Activated CD8-positive, alpha-beta memory T cell treated with anti-CD3 and anti-CD28 coated beads, Interleukin-2, amount 50 U/mL, for 1 hour (primary cell): ENCODE data around the gene IRAG1.

ENCODE experiments used
- DNase-seq: peaks from one replicate; pipeline ENCODE4 v3.0.0-alpha.2; 2020; ENCODE audit errors: extremely low read depth

Gene IRAG1, protein sequence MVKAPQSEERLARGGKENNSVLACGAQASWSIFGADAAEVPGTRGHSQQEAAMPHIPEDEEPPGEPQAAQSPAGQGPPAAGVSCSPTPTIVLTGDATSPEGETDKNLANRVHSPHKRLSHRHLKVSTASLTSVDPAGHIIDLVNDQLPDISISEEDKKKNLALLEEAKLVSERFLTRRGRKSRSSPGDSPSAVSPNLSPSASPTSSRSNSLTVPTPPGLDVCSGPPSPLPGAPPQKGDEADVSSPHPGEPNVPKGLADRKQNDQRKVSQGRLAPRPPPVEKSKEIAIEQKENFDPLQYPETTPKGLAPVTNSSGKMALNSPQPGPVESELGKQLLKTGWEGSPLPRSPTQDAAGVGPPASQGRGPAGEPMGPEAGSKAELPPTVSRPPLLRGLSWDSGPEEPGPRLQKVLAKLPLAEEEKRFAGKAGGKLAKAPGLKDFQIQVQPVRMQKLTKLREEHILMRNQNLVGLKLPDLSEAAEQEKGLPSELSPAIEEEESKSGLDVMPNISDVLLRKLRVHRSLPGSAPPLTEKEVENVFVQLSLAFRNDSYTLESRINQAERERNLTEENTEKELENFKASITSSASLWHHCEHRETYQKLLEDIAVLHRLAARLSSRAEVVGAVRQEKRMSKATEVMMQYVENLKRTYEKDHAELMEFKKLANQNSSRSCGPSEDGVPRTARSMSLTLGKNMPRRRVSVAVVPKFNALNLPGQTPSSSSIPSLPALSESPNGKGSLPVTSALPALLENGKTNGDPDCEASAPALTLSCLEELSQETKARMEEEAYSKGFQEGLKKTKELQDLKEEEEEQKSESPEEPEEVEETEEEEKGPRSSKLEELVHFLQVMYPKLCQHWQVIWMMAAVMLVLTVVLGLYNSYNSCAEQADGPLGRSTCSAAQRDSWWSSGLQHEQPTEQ

DNA sequence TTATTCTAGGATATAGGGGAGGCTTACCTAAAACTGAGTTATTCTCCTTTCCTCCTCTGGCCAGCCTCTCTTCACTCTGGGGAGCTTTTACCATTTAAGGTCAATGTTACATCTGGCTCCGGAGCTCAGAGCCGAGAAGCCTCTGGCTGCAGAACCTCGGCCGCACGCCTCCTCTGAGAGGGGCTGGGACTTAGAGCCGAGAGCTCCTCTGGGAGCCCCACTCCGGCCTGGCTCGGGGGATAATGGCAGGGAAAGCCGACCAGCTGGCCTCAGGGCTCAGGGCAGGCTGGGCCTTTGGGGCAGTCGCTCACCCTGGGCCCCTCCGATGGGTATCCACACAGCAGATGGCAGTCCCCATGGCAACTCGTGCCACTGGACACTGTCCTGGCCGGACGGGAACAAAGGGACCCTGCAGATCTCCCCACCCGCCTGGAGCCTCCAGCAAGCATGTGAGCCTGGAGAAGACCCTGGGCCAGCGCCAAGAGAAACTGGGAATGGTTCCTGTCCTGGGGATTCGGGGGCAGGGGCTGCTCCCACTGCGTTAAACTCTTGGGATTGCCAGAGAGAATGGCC, at the start of gene IRAG1:
Gene IRAG1 (minus strand): TSS at position 247 of the 573 bp plus-strand sequence. CDS start 153 bp downstream, at position 94.
- DNase-seq = no peak

DNA sequence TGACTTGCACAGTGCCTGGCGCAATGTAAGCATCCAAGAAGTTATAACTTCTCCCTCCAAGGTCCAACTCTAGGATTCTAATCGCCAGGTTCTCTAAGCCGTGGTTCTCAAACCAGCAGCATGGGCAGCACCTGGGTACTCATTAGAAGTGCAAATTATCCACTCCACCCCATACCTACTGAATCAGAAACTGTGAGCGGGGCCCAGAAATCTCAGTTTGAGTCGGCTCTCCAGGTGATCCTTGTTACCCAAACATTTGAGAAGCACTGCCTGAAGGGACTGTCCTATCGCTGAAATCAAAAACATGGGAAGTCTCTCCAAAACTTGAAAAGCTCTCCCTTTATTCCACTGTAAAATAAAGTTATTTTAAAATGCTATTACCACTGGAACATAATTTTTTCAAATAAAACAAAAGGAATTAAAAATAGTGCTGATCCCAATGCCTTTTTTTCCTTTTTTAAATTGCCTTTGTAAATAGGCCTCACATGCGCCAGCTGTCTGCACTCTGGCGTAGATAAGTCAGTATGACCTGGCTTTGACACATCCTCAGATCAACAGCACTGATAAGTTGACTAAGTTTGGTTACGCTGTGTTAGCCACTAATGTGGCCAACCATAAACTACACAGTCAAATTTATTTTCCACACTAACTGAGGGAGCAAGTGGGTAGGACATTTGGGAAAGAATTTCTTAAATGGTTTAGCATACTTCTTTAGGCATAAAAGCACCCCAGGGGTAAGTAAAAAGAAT, 49.1 kb upstream of the IRAG1 start:
- DNase-seq = no peak

DNA sequence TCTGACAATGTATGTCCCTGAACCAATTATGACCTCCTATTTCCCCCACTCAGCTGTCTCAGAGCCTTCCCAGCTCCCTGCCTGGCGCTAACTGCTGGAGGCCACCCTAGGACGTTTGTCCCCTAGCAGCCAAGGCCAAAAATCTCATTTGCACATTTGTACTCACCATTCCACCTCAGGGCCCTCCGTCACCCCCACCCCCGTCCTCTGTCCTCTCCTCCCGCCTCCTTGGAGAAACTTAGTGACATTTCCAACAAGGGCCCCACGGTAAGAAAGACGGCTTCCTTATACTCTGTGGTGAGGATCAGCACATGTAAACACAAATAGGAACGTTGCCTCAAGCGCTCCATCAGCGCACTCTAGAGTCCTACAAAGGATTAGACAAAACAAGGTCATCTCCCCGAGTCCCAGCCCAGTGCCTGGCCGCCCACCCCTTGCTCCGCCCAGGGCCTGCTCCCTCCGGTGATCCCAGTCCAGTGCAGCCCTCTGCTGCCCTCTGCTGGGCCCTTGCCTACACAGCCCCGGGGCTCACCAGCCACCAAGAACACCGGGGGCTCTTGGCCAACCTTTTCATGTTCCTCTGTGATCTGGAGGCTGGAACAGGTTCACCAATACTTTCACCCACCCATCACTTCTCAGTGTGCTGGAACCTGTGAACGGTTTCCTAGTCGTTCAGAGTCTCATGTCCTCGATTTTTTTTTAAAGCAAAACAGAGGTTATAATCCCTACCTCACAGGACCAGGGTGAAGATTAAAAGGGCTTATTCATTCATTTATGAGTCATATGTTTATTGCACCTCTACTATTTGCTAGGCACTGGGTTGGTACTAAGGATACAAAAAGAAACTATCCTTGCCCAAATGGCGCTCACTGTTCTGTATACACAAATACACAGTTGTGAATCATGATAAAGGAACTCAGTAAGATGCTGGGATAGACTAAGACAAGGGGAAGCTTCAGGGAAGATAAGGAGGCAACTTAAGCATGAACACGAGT, 42.2 kb upstream of the IRAG1 start:
- peak; percentile 45 for DNase-seq

DNA sequence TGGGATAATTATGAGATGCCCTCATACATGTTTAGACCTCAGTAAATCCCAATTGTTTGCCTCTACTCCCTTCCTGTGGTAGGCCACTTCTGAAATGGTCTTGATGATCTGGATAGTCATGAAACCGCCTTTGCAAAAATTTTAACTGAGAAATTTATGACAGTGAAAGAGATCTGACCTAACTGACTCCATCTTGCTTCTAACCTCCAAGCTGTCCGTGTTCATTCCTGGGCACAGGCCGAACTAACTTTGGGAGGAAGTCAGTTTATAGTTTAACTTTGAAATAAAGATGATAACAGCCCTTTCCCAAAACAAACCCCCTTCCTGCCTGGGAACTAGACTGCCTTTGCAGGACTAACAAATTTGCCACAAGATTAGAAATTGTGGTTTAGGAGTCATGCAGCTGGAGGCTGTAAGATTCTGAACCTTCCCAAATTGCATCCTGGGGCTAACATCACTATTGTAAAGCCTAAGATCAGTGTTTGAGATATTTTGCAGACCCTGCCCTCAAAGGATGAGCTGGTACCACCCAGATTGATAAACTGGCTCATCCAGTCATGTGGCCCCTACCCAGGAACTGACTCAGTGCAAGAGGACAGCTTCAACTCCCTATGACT, 37.6 kb upstream of the IRAG1 start:
- DNase-seq = no peak

DNA sequence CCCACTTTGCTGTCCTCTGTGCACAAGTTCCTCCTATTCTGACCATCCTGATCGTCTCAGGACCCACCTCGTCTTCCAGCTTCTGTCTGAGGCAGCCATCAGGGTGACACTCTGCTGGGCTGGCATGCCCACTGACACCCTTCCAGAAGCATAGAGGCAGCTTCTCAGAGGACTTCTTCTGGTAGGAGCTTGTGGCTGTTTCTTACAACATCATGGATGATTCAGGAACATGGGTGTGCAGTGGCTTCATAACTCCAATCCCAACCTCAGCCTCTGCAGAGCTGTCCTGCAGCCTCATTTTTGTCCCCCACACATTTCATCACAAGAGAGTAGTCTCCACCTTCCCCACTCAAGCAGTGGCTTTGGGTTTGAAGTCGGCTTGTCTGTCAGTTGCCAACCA, 36.6 kb upstream of the IRAG1 start:
- DNase-seq = no peak

DNA sequence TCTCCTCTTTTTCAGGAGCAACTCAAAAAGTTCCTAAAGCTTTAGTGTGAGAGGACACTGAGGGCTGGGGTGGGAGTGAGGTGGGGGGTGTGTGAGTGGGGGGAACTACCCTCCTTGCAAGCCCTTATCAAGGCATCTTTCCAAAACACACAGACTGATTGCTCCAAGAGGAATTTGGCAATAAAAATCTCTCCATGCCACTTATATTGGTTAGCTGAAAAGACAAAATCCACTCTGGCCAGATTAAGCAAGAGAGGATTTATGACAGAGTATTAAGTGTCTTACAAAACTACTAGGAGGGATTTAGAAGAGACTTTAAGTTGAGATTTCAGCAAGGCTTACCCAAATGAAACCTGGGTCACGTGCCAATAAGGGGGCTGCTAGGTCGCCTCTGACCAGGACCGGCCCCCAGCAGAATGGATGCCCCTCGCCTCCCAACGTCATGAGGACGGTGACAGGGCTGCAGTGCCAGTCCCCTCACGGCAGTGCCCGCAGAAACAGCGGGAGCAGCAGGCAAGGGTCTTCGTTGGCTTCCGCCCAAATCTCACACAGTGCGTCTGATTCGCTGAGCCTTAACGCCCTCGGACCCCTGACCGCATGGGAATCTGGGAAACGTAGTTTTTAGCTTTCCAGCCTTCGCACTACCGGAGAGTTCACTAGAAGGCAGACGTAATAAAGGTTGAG, 35.4 kb upstream of the IRAG1 start:
- no peak for DNase-seq

DNA sequence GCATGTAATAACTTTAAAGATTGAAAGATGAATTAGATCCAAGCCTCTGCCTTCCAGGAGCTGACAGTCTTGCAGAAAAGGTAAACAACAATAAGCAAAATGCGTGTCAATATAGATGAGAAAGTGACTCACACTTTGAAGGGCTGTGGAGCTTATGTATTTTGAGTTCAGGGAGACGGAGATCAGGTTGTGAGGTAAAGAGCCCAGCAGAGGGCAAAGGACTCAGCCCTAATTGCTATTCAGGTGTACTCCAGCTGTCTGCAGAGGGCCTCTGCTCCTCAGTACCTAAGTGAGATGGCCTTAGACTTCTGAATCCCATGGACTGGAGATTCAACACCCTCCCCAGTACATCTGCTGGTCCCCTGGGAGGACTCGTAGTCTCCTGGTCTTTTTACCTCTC, 34.6 kb upstream of the IRAG1 start:
- no peak for DNase-seq

DNA sequence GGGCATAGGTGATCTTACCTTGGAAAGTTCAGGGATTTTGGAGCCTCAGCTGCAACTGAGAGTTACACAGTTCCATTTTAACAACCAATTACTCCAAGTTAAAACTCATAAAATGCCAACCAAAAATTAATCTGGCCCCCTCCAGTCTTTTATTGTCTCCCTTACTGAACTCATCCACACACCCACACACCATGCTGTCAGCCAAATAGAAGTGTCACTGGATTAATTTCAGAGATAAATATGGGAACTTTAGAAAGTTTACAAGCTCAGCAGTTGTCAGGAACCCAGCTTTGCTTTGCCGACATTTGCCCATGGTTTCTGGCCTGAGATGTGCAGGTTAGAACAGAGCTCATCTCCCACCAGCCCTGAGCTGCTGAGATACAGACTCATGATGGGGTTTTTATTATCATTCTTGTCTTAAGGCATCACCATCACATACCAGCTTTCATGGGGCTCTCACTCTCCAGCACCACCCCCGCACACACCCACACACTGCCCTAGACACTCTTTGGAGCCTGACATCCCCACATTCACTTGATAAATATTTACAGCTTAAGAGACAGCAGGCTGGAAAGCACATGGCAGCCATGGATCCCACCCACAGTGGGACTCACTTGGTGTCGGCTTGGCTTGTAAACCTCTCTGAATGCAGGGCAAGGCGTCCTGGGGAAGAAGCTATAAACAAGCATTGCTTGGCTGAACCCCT, 33.7 kb upstream of the IRAG1 start:
- no peak for DNase-seq

DNA sequence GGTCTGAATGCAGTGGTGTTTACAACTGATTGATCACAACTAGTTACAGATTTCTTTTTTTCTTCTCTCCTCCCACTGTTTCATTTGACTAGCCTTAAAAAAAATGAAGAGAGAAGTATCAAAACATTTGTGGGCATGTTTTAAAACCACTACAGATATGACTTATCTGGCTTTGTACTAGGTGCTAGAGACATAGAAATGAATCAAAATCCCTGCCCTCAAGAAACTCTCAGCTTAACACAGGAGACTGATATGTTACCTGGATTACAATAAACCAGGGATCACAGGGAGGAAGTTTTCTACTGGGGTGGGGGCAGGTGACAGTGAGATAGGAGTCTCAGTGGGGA, 32.3 kb upstream of the IRAG1 start:
- DNase-seq = no peak

DNA sequence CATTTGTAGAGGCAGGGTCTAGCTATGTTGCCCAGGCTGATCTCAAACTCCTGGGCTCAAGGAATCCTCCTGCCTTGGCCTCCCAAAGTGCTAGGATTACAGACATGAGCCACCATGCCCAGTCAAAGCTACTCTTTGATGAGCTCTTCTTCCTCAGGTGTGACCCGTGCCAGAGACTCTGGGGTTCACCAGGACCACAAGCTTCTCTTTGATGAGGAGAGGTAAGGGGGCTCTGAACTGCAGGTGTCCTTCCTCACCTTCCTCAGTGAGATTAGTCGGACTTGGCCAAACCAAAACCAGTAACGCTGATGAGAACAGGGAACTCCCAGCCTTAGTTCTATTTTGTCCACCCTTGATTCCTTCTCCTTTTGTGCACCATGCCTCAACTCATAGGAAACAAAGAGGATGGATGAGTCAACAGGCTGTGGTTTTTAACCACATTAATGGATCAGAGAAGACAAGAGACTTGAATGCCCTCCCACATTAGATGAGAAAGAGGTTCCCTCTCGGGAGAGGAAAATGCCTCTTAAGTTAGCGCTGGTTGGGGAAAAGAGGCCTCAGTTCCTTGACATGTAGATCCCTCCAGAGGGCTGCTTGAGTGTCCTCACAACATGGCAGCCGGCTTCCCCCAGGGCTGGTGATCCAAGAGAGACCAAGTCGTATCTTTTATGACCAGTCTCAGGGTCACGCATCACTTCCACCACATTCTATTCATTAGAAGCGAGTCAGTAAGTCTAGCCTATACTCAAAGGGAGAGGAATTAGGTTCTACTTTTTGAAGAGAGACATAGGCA, 31.8 kb upstream of the IRAG1 start:
- no peak for DNase-seq

DNA sequence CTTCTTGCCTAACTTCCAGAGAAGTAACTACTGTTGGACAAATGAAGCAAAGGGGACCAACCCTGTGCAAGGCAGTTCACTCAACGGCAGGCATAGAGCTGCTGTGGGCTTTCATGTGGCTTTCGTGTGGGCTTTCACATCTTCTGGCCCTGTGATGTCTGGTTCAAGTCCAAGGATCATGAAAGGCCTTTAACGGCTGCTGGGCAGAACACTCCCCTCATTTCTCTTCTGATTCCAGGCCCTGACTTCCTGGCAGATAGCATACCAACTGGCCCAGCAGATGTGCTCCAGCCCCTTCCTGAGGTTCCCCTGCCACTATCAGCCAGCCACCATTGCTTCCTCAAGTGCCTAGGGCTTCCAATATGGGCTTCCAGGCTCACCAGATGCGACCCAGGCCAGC, 28.8 kb upstream of the IRAG1 start:
- DNase-seq = no peak

DNA sequence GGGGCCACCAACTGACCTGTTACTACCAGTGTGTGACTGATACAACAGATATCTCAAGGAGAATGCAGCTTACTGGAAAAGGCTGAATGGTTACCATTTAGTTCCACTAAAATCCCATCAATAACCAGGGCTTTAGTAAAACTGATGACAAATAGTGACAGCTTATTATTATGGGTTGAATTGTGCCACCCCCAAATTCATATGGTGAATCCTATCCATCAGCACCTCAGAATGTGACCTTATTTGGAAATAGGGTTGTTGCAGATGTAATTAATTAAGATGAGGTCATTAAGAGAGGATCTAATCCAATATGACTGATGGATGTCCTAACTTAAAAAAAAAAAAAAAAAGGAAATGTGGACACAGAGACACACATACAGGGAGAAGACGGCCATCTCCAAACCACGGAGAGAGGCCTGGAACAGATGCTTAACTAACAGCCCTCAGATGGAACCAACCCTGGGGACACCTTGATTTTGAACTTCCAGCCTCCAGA, 27.4 kb upstream of the IRAG1 start:
- no peak for DNase-seq

DNA sequence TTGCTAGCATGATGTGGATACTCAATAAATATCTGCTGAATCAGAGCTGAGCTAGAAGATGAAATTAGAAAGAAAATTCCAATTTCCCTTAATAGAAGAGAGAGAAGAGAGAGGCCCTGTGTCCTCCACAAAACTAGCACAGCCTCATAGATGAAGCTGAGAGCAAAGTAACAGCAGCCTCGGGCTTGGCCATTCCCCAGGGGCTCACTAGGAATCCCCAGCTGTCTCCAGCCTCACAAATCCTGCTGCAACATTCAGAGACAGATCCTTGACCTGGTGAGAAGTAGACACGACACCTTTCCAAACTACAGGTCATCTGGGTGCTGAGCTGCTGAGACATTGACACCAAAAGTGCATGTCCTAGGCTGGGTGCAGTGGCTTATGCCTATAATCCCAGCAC, 26.1 kb upstream of the IRAG1 start:
- DNase-seq = no peak

DNA sequence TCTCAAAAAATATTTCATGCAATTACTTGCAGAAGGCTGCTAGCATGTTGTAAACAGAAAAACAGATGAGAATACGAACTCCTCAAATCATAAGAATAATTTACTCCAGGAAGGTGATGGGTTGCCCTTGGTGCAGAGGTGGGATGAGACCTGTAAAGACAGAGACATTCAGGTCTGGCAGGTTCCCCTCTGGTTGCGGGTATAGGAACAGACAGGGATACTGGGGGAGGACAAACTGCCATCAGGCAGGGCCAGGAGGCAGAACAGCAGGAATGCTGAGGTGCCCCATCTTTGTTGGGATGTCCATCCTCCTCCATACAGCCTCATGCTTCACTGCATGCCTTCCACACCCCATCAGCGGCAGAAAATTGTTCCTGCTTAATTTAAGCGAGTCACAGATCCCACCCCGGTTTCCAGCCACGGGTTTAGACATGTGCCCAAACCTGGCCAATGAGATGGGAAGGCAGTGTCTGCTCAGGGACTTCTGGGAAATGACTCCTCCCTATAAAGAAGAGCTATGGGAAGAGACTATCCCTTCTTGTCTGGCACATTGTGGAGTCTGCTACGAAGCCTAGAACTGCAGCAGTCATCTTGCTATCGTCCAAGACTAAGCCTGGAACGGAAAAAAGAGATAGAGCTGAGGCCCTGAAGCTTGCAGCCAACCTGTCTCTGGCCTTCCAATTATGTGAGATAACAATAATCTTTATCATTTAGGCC, 23.1 kb upstream of the IRAG1 start:
- DNase-seq = no peak

DNA sequence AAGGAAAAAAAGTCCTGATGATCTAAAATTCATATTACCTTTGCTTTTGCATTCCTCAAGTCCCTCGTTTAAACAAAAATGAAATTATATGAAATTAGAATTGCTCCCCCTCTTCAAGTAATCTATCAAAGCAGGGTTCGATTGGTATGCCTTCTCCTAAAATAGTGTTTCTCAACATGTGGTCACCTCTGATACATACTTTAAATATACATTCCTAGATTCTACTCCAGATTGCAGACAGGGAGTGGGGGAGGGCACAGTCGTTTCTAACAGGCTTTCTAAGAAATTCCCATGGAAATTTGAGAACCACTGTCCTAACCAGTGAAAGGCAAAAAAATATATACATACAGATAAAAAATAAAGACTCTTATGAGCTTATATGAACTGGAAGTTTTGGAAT, 22.6 kb upstream of the IRAG1 start:
- DNase-seq = no peak

DNA sequence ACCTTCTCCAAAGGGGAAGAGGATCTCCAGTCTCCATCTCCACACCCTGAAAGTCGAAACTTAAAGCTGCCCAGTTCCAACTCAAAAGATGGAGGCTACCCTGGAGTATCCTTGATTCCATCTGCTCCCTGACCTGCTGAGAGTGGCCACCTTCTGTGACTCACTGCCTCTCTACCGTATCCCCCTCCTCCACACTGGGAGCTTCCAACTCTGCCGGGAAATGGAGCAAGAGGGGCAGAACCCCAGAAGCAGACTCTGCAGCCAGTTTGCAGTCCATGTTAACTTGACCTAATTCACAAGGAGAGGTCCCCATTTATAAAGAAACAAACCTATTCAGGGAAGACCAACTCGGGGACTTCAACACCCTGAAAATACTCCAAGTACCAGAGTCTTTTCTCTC, 22.0 kb upstream of the IRAG1 start:
- DNase-seq = no peak

DNA sequence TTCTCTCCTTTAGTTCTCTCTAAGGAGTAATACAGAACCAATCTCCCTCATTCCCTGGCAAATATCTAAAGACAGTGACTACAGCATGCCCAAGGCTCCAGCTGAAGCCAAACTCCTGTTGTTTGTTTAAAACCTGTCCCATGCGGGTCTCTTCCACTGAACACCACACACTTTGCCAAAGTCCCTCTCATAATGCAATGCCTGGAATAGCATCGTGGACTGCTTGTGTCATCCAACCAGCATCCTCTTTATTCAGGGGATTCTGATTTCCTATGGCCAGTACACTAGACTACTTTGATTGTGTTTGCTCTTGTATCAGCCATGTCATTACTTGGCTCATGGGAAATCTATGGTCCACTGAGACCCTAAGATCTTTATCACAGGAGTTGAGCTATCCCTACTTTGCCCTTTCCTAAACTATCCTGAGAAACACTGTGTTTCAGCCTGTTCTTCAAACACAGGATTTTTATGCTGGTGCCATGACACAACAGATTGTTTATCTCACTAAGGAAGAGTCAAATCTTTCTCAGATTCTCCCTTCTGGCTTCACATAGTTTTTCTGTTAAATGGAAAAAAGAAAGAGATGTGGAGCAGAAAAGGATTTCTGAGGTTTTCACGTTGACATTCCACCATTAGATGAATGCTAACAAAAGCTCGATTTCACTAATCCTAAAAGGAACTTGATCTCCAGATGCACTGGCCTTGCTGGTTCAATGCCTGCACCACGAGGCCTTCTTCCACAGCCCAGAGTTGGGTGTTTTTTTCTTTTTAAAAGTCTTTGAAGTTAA, 15.9 kb upstream of the IRAG1 start:
- no peak for DNase-seq
